Medulla oblongata (tissue), 1 donor: ENCODE data around the gene HTR5A.
"Not testable (repeated sequence)": the region's sequence is repeated elsewhere in the genome, so short reads cannot be mapped to it uniquely, and the experiment has no call there.

ENCODE experiments used
- DNase-seq: peaks from one replicate; pipeline ENCODE4 v3.0.0-alpha.2; 2015; ENCODE audit errors: extremely low spot score

HTR5A gene

DNA sequence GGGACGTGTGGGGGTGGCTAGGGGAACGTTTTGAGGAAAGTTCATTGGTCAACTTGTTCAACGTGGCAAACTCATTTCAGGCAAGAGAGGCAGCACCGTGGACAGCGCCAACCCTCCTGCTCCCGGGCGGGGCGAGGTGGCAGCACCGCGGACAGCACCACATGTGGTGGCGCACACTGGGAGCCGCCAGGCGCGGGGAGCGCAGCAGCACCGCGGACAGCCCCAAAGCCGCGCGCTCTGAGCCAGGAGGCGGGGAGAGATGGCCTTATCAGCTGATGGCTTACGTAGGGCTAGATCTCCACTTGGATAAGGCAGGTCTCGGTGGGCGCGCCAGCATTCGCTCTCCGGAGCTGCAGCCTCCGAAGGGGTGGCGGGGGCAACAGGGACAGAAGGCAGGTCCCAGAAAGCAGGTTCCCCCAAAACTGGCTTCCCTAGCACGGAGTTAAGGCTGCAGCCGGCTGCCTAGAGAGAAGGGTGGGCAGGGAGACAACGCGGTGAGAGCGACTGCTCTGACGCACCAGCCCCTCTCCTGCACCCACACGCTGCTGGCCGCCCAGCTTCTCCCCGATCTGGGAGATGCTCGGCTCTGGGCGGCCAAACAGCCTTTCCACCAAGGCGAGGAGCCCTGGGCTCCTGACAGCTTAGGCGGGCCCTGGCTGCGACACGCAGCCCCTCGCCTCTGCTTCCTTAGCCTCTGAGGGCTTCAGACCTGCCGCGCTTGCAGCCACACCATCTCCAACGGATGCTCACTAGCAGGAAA is at the start of gene HTR5A:
Gene HTR5A (plus strand): TSS at position 333 of the 760 bp plus-strand sequence. CDS start 576 bp downstream, outside the sequence.
- DNase-seq, result peak; percentile 54

DNA sequence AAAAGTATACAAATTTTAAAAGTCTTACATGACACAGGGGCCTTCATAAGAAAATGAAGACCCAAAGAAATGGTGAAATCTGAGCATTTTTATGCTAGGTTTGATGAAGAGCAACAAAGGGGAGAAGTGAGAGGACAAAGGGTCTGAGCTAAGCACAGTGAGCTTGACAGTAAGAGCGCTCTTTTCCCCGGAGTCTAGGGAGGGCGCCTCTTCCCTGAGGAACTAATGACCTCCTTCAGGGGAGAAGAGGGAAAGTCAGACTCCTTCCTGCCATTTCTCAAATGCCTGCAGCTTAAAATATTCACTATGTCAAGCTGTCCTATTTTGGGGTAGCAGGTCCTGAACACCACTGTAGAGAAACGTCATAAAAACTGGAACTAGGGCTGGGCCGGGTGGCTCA is 49.1 kb upstream of the HTR5A start:
- DNase-seq, result no peak

GRCh38 chr7:155021699-155022145 is 48.4 kb upstream of the HTR5A start:
- DNase-seq, result no peak

DNA sequence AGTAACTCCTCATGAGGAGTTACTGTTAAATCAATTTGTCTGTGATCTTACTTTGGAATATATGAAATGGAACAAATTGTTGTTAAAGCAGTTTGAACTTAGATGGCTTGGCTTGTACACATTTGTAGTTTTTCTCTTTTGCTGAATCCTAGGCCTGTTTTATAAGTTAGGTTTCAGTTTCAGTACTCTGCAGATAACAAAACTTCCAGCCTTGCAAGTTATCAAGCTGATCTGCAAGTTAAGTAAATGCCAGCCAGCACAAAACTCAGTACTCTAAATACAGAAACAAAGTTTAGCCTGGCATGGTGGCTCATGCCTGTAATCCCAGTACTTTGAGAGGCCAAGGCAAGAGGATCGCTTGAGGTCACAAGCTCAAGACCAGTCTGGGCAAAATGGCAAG is 42.2 kb upstream of the HTR5A start:
- DNase-seq, result no peak

GRCh38 chr7:155032978-155033377 is 37.1 kb upstream of the HTR5A start:
- no peak for DNase-seq

DNA sequence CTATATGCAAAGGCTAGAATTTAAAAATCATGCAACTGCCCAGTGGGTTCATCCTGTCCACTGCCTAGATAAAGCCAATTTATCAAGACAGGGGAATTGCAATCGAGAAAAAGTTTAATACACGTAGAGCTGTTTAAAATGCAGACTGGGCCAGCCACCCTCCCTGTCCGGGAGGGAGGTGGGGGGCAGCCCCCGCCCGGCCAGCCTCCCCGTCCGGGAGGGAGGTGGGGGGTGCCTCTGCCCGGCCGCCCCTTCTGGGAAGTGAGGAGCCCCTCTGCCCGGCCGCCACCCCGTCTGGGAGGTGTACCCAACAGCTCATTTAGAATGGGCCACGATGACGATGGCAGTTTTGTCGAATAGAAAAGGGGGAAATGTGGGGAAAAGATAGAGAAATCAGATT is 35.6 kb upstream of the HTR5A start:
- DNase-seq, result not testable (repeated sequence)

DNA sequence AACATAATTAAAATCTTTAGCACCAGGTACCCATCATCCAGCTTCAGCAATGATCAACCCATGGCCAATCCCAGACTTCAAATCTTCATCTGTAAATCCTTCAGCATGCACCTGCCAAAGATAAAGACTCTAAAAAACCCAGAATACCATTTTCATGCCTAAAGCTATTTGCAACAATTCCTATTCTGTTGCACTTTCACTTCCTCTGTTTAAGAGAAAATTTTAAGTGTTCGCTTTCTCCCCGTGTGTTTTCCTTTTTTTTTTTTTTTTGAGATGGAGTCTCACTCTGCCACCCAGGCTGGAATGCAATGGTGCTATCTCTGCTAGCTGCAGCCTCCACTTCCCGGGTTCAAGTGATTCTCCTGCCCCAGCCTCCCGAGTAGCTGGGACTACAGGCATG is 31.8 kb upstream of the HTR5A start:
- no peak for DNase-seq

GRCh38 chr7:155043756-155044155 is 26.4 kb upstream of the HTR5A start:
- DNase-seq, result no peak

DNA sequence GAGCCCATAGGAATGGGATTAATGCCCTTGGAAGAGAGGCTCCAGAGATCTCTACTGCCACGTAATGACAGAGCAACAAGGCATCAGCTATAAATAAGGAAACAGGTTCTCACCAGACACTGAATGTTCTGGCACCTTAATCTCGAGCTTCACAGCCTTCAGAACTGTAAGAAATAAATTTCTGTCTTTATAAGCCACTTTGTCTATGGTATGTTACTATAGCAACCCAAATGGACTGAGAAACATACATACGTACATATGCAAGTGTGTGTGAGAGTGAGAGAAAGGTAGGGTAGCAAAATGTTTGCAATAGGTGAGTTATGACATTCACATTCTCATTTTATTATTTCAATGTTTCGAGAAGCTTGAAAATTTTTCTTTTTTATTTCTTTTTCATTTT is 22.1 kb upstream of the HTR5A start:
- DNase-seq, result no peak

GRCh38 chr7:155051355-155051754 is 18.8 kb upstream of the HTR5A start:
- no peak for DNase-seq

DNA sequence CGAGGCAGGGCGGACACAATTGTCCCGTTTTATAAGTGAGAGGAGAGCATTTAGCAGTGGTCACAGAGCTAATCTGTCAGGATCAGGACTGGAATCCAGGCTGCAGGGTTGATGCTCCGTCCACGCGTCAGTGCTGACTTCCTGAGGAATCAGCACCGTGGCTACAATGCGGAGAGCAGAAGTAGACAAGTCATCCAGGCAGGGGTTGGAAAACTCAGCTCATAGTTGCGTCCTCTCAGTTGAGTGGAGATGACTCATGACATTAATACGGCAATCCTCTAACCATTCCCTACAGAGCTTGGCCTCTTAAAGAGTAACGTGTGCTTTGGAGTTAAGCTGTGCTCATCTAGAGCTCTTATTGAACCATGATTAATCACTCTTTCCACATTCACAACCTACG is 17.1 kb upstream of the HTR5A start:
- no peak for DNase-seq

- DNase-seq, result no peak
Observed at GRCh38 chr7:155054761-155055160, 15.4 kb upstream of the HTR5A start.

GRCh38 chr7:155057076-155057475 is 13.0 kb upstream of the HTR5A start:
- no peak for DNase-seq

DNA sequence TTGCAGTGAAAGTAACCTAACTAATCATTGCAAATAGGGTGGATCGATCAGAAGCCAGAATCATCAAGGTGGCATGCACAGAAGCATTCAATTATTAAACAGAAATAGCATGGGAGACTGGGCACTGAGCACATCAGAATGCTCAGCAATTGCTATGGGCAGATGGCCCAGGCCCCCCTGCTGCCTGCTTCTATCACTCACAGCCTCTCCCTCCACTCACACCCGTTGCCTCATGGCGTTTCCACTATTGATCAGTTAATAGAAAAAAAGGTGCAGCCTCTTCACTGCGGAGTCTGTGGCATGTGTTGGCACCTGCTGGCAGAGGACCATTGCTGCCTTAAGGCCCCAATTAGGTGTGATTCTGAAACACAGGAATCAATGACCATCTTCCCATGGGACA is 11.2 kb upstream of the HTR5A start:
- no peak for DNase-seq

DNA sequence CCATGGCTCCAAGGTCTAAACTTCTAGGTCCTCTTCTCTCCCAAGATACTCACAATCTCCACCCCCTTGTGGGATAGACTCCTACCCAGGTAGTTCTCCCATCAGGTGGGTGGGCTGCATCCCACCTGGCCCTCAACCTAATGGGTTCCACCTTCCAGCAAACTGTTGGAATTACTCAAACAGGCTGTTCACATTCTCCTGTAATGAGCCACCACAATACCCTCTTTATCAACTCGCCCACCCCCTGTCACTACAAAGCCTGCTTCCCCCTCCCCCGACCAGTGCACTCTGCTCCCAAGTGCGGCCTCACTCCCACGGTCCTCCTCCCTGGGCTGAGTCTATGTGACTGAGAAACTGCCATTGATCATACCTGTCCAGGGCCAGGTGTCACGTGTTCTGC is 10.4 kb upstream of the HTR5A start:
- no peak for DNase-seq

DNA sequence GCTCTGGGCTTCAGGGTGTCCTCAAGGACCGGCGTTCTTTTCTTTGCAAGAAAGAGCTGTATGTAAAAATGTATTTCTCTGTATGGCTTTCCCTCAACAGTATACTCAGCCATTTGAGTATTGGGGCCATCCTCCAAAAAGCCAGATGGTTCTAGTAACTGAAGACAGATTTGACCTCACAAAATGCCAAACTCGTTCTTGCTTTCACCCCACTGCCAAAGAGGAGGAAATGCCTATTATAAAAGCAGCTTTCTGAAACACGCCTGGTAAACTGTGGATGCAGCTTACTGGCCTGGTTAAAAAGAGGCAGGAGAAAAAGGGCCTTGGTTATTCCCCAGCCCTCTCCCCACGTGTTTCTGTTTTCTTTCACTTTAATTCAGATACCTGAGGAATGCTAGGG is 7.7 kb upstream of the HTR5A start:
- no peak for DNase-seq

- no peak for DNase-seq
Observed at GRCh38 chr7:155064186-155064585, 5.9 kb upstream of the HTR5A start.

GRCh38 chr7:155066417-155066950 is 3.6 kb upstream of the HTR5A start:
- no peak for DNase-seq

- no peak for DNase-seq
Observed at GRCh38 chr7:155071121-155071651, 1.1 kb downstream of the HTR5A start.

- DNase-seq, result no peak
Observed at GRCh38 chr7:155071916-155072571, 1.9 kb downstream of the HTR5A start.

DNA sequence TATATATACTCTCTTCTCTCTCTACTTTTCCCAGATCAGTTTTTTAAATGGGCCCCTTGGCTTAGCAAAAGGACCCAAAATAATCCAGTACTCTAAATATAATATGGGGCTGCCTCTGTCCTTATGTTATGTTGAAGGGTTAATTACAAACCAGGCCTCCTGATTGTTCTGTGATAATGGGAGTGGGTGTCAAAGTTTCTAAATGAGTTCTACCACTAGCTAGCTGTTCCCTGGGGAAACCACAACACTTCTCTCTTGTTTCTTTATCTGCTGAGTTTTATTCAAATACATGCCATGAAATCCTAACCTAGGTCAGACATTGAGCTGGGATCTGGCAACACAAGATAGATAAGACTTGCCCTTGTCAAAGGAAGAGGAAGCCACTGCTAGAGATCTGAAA is 3.8 kb downstream of the HTR5A start:
- DNase-seq, result no peak

GRCh38 chr7:155084021-155084420 is 13.9 kb downstream of the HTR5A start:
- DNase-seq, result no peak

DNA sequence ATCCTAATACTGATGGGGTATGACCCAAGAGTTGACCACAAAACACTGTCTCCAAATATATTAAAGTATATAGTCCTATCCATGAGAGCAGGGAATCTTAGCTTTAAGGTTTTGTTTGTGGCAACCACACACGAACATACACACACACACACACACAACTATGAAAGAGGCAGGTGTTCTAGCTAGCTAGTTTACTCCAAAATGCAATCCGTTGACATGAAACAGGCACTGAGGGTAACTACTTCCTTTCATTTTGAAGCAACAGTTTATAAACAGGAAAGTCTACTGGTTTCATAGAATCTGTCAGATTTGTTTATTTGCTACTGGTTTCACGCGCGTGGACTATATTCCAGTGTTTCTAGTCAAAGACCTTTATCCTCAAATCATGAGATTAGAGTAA is 14.8 kb downstream of the HTR5A start:
- no peak for DNase-seq
